HG02981 (cell line): ENCODE data around the gene SLIT3.
"Not testable (repeated sequence)": the region's sequence is repeated elsewhere in the genome, so short reads cannot be mapped to it uniquely, and the experiment has no call there.

Experiments
- ATAC-seq: cut with Tn5 transposase; IDR thresholded peaks from one replicate; pipeline ENCODE4 v1.9.1; 2021; ENCODE audit warnings: mild to moderate bottlenecking, moderate library complexity; ENCODE audit not compliant: unreplicated experiment

The SLIT3 gene

DNA sequence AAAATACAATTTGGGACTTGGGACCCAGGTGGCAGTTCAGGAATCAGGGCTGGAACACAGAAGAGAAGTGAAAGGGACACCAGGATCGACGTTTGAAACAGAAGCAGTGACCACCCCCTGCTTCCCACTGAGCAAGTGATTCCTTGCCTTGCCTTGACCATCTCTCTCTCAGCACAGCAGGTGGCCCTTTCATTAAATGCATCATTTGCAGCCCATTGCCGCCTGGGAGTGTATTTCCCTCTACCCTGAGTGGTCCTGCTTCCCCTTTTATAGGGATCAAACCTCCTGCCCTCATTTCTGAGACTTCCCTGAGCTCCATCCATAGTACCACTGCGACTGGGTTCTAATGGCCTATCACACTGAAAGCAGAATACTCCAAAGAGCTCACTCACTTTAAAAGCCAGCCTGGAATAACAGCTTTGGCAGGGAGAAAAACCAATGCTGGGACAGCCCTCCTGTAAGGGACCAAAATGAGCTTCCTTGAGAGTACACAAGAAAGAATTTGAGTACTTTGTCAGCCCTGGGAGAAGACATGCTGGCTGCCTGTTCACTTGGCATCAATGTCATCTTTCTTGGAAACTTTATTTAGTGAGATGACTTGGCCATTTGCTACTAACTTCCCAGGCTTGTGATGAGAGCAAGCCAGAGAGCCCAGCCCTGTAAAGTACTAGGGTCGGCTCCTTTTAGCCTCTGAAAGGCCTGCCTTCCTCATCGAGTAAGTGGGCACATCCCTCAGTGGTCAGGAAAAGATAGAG is 149.7 kb downstream of the SLIT3 start:
- no peak for ATAC-seq

DNA sequence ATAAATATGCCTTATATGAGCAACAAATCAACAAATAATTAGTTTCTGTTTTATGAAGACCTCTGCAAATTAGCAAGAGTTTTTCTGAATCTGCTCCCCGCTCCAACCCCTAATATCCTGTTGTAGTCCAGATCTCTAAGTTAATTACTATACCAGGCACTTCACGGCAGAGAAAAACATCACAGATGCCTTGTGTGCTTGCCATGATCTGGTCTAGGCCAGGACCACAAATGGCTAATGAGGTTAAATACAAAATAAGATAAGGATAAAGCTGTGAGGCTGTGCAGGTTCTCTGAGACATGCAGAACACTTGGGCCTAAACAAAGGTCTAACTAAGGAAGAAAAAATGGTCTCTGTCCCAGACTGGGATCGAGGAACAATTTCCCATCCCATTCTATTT is 150.8 kb downstream of the SLIT3 start:
- no peak for ATAC-seq

DNA sequence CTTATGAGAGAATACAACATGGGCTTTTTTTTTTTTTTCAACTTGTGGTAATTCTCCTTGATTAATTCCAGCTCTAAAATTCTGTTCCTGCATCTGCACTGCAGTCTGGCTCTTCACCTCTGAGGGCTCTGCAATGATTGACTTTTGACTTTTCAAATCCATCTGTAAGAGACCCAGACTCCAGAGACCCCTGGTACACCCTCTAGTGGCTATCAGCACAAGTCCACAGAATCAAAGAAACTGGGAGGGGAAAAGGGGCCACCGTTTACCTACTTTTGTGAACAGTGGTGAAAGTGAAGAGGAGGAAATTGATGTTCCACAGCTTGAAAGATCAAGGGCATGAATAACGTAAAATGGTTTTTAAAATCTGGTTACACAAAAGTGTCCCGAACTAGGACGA is 151.6 kb downstream of the SLIT3 start:
- ATAC-seq: no peak

DNA sequence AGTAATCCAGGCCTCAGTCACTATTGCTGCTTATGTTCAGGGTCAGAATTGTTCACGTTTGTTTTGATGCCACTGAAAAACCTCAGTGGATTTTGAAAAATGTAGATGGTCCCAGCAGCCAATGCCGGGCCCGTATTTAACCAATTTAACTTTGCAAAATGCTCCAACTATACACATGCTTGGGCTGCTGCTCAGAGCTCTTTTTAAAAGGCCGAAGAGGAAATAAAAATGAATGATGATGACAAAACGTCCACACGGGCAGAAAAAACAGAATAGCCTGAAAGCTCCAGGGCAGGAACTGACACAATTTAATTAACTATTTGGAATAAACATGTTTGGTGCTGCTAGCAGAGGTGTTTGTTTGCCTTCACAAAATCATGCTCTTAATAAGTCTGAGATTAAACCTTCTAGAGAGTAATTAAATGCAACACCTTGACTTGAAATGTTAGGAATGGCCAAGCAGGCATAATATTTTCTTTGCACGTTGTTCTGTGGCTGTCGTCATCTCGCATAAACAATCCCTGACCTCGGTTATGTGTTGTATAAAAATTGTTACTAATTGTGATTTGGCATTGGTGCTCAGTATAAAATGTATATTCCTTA is 152.7 kb downstream of the SLIT3 start:
- no peak for ATAC-seq

DNA sequence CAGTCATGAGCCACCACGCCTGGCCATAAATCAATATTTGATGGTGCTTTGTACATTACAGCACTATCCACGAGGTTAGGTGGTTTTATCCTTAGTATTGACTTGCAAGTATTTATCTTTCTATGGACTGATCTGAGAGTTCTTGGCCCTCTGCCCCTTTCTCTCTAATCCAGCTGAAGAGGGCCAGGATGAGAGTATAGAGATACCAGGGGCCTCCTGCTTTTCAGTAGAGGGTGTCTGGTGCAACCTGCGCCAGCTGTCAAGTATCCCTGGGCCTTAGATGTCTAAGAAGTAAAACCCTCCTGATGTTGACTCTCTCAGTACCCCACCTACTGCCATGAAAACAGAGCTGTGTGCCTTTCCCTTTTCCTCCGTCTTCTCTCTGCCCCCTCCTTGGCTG is 153.4 kb downstream of the SLIT3 start:
- no peak for ATAC-seq

DNA sequence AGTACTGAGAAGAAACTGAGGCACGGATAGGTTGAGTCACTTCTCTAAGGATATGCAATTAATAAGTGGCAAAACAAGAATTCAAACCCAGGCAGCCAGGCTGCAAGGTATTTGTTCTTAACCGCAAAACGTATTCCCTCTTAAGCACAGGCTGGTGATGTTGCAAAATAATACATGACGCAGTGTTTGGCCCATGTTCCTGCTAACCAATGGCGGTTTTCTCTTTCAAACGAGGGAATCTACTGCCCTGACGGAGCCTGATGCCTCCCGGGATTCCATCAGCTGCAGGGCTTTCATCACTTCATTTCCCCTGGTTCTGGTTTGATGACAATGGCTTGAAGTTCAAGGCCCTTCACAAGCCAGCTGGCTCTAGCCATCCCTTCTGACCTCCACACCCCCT is 154.8 kb downstream of the SLIT3 start:
- ATAC-seq: no peak

DNA sequence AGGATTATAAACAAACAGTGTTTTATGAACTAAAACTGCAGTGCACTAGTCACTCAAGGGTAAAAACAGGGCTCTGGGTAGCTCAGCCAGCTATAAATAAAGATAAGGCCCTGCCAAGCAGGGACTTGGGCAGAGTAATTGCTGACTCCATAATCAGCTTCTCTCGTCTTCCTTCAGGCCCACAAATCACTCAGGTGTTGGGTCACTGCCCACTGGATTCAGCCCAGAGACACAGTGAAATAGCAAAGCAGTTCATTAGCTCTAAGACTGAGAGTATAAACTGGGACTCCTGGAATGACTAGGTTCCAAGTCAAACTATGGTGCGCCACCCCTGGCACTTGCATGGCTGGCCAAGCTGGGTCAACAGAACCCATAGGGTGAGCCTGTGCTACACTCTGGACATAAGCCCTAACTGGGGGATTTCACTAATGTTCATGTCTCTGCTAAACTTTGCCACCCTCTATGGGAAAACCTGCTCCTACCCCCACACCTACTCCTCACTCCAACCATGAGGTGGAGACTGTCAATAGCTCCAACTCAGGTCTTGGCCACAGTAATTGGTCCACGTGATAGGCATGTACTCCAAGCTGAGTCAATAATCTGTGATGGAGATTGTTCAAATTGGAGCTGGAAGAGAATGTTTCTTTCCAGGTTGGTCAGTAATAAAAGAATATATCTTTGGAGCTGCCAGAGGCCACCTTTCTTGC is 158.5 kb downstream of the SLIT3 start:
- no peak for ATAC-seq

DNA sequence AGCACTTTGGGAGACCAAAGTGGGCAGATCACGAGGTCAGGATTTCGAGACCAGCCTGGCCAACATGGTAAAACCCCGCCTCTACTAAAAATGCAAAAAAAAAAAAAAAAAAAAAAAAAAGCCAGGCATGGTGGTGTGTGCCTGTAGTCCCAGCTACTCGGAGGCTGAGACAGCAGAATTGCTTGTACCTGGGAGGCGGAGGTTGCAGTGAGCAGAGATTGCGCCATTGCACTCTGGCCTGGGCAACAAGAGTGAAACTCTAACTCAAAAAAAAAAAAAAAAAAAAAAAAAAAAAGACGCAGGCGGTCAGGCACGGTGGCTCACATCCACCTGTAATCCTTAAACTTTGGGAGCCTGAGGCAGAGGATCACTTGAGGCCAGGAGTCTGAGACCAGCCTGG is 160.7 kb downstream of the SLIT3 start:
- ATAC-seq: not testable (repeated sequence)

DNA sequence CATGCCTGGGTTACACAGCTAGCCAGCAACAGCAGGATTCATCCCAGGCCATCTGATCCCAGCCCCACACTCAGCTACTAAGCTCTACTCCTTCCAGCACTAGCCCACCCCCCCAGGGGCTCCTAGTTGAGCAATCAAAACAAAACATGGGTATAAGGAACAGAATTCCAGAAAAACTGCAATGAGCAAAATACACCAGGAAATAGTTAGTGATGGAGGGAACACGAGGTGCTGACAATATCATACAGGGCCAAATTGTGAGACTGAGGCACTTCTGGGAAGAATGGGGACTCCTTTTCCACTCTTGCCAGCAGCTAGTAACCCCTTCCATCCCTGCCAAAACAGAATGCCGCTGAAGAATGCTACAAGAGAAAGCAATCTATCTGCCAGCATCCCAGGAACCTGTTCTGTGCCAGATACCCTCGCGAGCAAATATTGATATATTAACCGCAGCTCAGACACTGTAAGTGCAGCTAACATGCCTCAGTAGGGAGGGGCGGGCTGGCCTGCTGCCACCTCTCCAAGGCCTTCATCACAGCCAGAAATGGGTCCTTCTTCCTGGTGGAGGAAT is 161.4 kb downstream of the SLIT3 start:
- no peak for ATAC-seq

DNA sequence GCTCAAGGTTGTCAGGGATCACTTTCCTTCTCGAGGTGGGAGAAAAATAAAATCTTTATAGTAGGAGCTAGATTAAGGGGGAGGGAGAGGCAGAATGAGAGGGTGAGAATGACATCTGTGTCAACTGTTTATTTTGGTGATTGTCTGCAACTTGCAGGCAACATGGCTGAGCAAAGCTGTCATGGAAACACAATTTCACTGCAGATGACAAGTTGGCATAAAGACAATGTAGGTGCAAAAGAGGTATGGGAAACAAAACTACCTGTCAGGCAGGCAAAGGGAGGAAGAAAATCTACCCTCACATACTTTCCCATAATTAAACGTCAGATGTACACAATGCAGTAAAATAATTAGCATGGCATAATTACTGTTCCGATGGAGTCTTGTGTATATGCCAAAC is 167.4 kb downstream of the SLIT3 start:
- no peak for ATAC-seq

DNA sequence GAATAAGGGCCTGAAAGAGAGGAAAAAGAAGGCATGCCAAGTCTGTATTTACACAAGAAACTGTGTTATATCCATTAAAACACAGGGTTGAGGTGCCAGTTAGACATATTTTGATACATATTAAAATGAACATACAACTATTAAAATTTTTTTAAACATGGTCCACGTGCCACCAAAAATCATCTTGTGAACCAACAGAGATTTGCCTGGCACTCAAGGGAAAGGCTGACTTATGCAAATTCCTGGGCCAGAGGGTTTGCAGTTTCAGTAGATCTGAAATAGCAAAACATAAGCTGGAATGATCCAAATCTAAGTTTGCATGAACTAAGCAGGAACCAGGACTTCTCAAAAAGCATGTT is 168.7 kb downstream of the SLIT3 start:
- no peak for ATAC-seq

DNA sequence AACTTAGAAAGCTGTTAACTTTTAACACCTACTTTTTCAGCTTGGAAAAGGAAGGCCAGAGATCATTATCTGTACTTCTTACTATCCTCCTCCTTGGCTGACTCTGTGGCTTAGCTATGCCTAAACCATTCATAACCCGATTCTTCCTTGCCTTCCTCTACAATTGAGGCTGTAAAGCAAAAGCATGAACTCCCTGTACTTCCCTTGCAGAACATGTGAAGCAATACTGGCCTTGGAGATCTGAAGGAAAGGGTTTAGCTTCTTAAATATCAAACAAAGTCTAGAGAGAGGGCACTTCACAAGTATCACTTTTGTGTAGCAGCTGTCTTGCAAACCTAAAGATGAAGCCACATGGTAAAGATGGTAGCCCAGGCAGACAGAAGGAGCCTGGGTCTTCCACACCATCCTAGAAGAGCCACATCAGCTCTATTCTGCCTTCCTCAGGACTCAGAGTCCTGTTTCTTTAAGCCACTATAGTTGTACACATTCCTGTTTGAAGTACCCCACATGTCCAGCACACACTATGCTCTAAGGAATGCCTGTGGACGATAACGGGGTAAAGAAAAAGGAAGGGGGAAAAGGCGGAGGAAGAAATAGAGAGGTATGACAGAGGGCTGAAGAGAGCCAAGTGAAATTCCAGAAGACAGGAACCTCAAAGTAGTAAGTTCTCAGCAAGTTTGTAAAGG is 169.2 kb downstream of the SLIT3 start:
- no peak for ATAC-seq

DNA sequence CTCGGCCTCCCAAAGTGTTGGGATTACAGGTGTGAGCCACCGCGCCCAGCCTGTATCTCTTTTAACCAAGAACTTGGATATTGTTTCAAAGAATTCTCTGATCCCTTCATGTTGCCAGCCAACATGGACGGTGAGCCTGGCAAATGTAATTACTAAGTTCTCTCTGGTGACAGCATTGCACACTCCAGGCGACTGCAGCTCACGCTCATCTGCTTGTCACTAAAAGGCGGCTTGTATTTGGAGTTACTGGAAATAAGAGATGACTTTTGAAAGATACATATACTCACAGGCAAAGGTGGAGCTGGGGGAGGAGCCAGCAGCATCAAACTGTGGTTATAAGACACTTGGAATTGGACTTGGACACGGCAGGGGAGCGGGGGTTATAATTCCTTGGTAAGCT is 172.3 kb downstream of the SLIT3 start:
- ATAC-seq: no peak

DNA sequence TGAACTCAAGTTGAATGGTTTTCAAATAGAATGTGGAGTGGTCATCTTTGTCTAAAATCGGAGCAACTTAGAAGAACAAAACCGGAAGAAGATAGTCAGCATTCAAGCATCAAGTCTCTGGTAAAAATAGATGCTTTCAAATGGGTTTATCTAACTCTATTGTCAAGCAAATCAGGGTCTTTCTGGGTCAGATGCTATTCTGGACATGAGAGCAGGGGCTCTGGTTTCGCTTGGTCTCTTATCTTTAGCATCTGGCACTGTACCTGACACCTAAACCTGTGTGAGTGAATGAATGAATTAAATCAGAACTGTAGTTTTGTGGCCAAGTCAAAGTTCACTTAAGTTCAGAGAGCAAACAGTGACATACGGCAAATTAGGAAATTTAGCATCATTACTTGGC is 173.5 kb downstream of the SLIT3 start:
- no peak for ATAC-seq

DNA sequence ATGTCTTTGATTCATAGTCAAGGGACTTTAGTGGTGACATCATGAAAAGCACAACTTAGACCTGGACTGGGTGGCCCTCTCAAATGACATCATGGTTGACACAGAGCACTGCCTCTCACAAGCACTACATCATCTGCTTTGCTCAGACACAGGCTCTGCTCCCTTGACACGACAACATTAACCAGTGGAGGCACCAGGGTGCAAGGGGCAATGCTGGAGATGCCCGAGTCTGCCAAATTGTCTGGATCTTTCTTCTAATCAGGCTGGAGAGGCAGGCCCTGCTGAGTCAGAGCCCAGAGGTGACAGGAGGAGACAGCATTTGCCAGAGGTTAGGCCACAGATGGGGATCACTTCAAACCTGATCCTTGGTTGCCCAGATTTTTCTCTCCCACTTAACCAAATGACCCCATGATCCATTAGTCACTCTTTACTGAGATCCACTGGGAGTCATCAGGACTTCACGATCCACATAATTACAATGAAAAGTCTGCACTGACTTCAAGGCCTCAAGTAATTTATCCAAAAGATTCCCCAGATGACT is 174.4 kb downstream of the SLIT3 start:
- ATAC-seq: no peak

DNA sequence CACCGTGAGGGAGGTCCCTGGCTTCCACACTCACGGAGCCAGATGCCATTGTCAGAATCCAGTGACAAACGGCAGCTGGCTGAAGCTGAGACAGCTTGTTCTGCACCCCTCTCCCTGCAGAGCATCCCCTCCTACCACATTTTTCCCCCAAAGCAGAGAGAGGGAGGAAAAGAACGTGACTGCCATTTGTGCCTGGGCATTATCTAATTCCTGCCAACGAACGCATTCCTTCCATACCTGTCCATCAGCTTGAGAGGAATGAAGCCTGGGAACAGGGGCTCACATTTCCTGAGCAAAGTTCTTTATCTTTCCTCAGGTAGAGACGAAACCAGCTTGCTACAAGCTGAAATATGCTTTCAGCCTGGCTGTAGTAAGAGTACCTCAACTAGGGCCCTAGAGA is 175.4 kb downstream of the SLIT3 start:
- ATAC-seq: no peak

DNA sequence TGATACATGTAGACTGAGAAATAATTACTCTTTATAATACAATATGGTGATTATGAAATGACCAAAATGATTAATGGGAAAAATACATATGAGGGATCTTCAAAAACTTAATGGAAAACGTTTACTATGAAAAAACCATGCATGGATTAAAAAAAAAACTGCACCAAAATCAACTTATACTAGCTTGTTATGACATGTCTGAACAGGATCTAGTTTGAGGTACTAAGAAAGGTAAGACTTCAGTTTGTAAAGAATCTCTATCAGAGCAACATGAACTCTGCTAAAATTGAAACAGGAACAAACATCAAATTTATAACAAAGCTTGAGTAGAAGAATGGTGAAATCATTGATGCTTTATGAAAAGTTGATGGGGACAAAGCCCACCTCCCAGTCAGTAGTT is 178.0 kb downstream of the SLIT3 start:
- no peak for ATAC-seq

DNA sequence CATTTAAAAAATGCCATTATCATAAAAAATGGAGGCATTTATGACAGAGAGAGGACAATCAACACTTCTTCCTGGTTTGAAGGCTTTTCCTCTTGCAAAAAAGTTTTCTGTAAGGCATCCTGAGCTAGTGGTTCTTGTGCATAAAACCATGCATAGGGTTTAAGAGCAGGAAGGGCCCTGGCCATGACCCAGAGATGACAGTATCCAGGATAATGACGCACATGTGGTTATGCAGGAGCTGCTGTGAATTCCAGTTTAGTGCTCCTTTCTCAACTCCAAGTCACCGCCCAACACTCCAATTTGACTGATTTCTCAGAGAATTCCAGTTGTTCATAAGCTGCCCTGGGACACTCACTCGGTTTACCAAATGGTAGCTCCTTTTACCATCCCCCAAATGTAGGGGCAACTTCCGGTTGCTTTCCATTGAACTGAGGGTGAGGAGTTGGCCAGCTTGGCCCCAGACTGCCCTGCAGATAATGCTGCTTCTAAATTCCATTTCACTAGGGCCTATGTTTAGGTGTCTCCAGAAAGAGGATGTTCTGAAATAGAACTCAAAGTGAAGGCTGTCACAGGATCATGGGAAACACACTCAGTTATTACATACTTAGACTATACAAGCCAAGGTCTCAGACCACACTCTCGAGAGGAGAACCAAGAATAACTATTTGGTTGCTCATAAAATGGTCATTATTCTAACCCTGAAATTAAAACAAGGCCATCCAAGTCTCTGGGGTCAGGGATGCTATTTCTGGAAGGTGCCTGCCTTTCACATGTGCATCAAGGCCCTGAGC is 179.1 kb downstream of the SLIT3 start:
- ATAC-seq: no peak

DNA sequence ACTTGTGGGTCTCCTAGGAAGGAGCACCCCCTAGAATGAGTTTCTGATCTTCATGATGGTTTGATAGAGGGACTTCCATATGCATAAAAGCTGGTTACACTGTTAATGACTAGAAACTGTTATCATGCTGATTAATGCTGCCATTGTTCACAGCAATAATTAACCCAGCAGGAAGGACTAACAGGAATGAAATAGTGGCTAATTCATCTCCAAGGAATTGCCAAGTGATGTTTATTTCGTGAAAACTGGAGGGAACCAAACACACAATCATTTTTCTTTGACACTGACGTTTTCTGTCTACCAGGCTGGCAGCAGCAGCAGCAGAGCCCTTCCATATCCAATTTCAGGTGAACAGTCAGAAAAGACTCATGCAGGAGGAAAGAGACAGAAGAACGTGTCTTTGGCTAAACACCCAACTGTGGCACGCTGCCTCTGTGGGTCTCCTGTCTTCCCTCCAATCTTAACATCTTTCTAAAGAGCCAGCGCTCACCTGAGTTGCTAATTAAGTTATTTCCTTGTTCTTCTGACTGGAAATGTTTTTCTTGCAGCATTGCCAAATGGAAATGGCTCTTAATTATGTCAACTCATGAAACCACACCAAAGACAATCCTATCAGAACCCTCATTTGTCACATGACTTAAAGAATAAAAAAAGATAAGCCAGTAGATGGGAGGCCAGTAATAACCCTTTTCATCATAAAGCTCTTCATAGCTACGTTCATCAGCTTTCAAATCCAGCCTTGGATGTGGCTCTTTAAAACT is 181.5 kb downstream of the SLIT3 start:
- ATAC-seq: no peak
